Activated naive CD4-positive, alpha-beta T cell treated with anti-CD3 and anti-CD28 coated beads, Interleukin-2, amount 50 U/mL, for 72 hours (primary cell): ENCODE results near the gene CACNA1G. TPM values are rescaled to one million over a fixed set of nuclear protein-coding genes. Genes with fewer than 3 reads are reported as not detected.

Experiments used
- ATAC-seq, 2 donors: fragments of 150-1000 bp; cut with Tn5 transposase; 2 replicates each; pipeline ENCODE4 v1.10.0; 2021; ENCODE audit warnings: mild to moderate bottlenecking in 2 of 2, moderate library complexity in 2 of 2
- DNase-seq, 2 donors: peaks; one replicate each; pipeline ENCODE4 v3.0.0; 2021 to 2022; ENCODE audit warnings: low spot score in 2 of 2
- H3K27ac Mint-ChIP-seq, 2 donors: one replicate each; pipeline ENCODE4 v1.8.0; 2022; ENCODE audit warnings: mild to moderate bottlenecking in 2 of 2, mixed read lengths in 2 of 2
- H3K36me3 Mint-ChIP-seq, 2 donors: one replicate each; pipeline ENCODE4 v1.8.0; 2022; ENCODE audit warnings: mixed read lengths in 2 of 2
- H3K9me3 Mint-ChIP-seq, 2 donors: one replicate each; pipeline ENCODE4 v1.8.0; 2022; ENCODE audit warnings: mixed read lengths in 2 of 2
- total RNA-seq, 2 donors: library from RNA; stranded (reverse); gene quantifications; one replicate each; pipeline ENCODE4 v1.2.3, GENCODE V29; 2022

The CACNA1G gene
- total RNA-seq, 2 donors from 2014 or later: 0.14 TPM; not detected in 1

DNA sequence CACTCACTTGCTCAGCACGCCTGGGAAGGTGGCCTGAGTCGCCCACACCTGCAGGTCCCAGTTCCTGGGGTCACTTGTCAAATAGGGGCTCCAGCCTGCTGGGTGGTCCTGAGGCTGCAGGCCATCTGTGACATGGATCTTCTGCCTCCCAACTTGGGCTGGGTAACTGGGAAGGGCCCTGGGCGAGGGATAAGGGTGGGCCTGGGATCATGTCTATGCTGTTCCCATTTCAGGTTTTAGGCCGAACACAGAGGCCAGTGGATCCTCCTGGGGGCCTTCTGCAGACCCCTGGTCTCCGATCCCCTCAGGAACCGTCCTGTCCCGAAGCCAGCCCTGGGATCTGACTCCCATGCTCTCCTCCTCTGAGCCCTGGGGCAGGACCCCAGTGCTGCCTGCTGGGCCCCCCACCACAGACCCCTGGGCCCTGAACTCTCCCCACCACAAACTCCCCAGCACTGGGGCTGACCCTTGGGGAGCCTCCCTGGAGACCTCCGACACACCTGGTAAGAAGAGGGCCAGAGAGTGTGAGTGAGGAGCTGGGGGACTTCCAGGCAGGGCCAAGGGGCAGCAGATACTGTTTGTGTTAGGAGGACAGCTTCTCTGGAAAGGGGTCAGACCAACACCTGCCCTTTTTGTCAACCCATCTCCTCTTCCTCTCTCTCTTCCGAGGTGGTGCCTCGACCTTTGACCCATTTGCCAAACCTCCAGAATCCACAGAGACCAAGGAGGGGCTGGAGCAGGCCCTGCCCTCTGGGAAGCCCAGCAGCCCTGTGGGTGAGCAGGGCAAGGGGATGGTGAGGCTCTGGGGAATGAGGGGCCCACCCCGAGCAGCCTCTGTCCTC lies 19.7 kb upstream of the CACNA1G start:
- ATAC-seq: no peak
- DNase-seq: no peak
- Mint-ChIP-seq H3K9me3 (no peaks in the 10 kb centered on the region), H3K27ac (no peak overlapping the region), H3K36me3 (no peaks in the 10 kb centered on the region)

DNA sequence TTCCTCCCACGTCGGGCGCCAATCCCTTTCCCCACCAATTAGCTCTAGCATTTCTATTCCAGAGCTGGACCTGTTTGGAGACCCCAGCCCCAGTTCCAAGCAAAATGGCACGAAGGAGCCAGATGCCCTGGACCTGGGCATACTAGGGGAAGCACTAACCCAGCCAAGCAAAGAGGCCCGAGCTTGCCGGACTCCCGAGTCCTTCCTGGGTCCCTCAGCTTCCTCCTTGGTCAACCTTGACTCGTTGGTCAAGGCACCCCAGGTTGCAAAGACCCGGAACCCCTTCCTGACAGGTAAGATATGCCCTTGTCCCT lies 19.2 kb upstream of the CACNA1G start:
- no peak for DNase-seq
- ATAC-seq: no peak
- Mint-ChIP-seq H3K9me3 (no peaks in the 10 kb centered on the region), H3K36me3 (no peaks in the 10 kb centered on the region), H3K27ac (peak overlapping the region in 1 of 2 donors; percentile 29)

DNA sequence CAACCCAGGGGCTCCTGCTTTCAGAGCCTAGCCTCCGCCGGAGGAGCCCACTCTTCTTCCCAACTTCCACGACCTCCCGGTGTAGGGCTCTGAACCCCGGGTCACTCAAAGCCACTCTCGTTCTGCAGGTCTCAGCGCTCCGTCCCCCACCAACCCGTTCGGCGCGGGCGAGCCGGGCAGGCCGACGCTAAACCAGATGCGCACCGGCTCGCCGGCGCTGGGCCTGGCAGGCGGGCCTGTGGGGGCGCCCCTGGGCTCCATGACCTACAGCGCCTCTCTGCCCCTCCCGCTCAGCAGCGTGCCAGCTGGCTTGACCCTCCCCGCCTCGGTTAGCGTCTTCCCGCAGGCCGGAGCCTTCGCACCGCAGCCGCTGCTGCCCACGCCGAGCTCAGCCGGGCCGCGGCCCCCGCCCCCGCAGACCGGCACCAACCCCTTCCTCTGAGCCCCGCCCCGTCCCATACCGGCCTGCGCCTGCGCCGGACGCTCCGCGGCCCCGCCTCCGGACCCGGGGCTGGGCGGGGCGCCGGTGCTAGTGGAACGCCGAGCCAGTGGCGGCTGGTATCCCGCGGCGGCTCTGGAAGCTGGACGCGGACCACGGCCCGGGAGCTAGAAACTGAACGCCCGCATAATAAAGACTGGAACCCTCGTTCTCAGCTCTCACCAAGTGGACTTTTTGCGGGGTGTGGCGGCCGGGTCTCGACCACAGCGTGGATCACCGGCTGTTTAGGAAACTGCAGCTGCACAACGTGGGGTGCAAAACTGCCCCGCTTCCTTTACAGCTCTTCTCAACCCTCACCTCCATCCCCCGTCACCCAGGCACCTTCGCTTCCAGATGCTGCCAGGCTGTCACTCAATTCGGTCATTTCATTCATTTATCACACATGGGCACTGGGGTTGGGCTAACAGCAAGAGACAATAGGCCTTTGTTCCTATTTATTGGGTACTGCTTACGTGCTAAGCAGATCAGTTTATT lies 18.5 kb upstream of the CACNA1G start:
- DNase-seq (peak; percentile 92 to 93), ATAC-seq (peak; percentile 87 to 88)
- Mint-ChIP-seq H3K36me3 (no peaks in the 10 kb centered on the region), H3K9me3 (no peaks in the 10 kb centered on the region), H3K27ac (peak overlapping the region in 1 of 2 donors; percentile 29)

- H3K27ac Mint-ChIP-seq: no peak overlapping the region
- no peaks in the 10 kb centered on the region for H3K9me3 Mint-ChIP-seq
- no peak for ATAC-seq
- no peak for DNase-seq
- H3K36me3 Mint-ChIP-seq: no peaks in the 10 kb centered on the region
These were observed 17.4 kb upstream of the CACNA1G start for GRCh38 chr17:50542795-50543774.

DNA sequence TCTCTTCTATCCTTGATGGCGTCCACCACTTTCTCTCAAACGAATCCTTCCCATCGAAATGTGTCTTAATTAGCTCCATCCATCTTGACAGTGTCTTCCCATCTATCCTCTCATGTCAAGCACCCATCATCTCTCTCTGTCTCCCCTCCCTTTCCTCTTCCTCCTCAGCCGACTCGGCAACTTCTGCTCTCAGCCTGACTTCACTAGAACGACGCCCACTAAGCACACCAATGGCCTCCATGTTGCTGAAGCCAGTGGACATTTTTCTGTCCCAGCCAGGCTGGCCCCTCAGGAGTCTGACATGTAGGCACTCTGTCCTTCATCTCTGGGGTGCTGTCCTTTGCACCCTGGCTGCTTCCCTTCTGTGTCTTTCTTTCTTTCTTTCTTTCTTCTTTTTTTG lies 16.0 kb upstream of the CACNA1G start:
- H3K27ac Mint-ChIP-seq: no peak overlapping the region
- ATAC-seq: no peak
- H3K36me3 Mint-ChIP-seq: no peaks in the 10 kb centered on the region
- no peaks in the 10 kb centered on the region for H3K9me3 Mint-ChIP-seq
- DNase-seq: no peak

GRCh38 chr17:50545311-50545710 lies 15.2 kb upstream of the CACNA1G start:
- Mint-ChIP-seq H3K9me3 (no peaks in the 10 kb centered on the region), H3K27ac (no peak overlapping the region), H3K36me3 (no peaks in the 10 kb centered on the region)
- ATAC-seq: no peak
- DNase-seq: no peak

DNA sequence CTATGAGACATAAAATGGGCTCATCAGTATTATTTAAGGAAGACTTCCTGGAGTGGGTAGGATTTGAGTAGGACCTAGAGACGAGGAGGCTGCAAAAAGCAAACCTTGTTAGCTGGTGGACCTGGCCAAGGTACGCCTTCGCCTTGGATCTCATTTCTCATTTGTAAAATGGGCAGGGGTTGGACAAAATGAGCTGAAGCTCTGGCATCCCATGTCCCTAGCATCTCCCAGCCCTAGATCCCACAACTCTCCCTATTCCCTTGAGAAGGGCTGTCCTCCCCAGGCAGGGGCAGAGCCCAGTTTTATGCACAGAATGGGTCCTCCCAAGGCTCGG lies 13.8 kb upstream of the CACNA1G start:
- no peak for ATAC-seq
- H3K9me3 Mint-ChIP-seq: no peaks in the 10 kb centered on the region
- no peak overlapping the region for H3K27ac Mint-ChIP-seq
- no peaks in the 10 kb centered on the region for H3K36me3 Mint-ChIP-seq
- DNase-seq: no peak

DNA sequence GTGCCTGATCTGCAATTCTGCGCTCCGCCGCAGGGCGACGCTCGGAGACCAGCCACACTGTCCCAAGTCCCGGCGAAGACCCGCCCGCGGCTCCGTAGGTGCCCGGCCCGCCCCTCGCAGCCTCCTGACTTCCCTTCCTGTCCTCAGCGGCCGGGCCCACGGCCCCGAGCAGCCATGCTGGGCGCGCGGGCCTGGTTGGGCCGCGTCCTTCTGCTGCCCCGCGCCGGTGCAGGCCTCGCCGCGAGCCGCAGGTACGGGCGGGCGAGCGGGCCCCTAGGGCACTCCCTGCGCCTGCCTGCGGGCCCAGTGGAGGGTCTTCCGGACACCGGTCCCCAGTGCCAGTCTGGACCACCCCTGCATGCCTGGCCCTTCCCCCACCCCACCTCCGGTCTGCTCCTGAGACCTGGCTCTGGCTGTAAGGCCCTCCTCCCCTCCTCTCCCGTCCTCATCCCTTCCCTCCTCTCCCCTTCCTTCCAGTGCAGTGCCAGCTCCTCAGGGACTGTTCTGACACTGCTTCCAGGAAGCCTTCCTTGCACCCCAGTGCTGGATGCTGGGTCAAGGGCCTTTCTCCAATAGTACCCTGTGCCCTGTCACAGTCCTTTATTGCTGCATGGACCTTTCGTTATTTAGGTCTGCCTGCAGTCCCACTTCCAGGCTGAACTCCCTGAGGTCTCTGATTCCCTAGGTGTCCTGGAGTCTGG lies 13.3 kb upstream of the CACNA1G start, which contains the start of gene SPATA20:
Gene SPATA20, plus strand, starts transcription at position 140 of the 701 bp plus-strand sequence. Its CDS starts 35 bp downstream, at position 175.
- Mint-ChIP-seq H3K36me3 (no peaks in the 10 kb centered on the region), H3K27ac (peak within 1 kb of the TSS in 1 of 2 donors; percentile 60)

DNA sequence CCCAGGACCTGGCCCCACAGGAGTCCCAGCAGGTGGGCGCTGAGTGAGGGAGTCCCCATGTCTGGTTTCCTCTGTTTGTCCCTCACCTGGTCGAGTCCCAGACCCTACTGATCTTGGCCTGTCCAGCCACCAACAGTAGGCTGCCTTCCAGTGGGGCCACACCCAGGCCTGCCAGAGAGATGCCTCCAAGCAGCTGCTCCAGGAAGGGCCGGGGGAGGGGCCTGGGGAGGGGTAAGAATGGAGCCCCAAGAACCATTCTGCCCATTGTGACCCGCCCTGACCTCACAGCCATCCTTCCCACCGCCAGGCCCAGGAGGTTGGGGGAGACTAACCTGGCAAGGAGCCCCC lies 12.8 kb upstream of the CACNA1G start:
- ATAC-seq: no peak
- H3K27ac Mint-ChIP-seq: peak overlapping the region in 1 of 2 donors; percentile 60
- H3K9me3 Mint-ChIP-seq: no peaks in the 10 kb centered on the region
- DNase-seq: no peak
- no peaks in the 10 kb centered on the region for H3K36me3 Mint-ChIP-seq

More for the DNA sequence above, 13.3 kb upstream of the CACNA1G start, which contains the start of gene SPATA20:
- H3K9me3 Mint-ChIP-seq: no peaks in the 10 kb centered on the region
- ATAC-seq (peak; percentile 90 to 91), DNase-seq (peak; percentile 88 to 89)

DNA sequence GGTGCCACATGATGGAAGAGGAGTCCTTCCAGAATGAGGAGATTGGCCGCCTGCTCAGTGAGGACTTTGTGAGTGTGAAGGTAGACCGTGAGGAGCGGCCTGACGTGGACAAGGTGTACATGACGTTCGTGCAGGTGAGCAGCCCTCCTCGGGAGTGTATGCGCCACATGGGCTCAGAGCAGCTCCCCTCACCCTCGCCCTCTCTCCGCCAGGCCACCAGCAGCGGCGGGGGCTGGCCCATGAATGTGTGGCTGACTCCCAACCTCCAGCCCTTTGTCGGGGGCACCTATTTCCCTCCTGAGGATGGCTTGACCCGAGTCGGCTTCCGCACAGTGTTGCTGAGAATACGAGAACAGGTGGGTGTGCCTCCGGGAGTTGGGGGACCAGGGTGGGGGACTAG lies 11.7 kb upstream of the CACNA1G start:
- H3K9me3 Mint-ChIP-seq: no peaks in the 10 kb centered on the region
- ATAC-seq (no peak), DNase-seq (no peak)
- H3K27ac Mint-ChIP-seq: no peak overlapping the region
- H3K36me3 Mint-ChIP-seq: no peaks in the 10 kb centered on the region

- H3K27ac Mint-ChIP-seq: peak overlapping the region in 1 of 2 donors; percentile 69
- ATAC-seq (no peak), DNase-seq (no peak)
- no peaks in the 10 kb centered on the region for H3K9me3 Mint-ChIP-seq
- no peaks in the 10 kb centered on the region for H3K36me3 Mint-ChIP-seq
These were observed 11.1 kb upstream of the CACNA1G start for GRCh38 chr17:50549256-50549941.

DNA sequence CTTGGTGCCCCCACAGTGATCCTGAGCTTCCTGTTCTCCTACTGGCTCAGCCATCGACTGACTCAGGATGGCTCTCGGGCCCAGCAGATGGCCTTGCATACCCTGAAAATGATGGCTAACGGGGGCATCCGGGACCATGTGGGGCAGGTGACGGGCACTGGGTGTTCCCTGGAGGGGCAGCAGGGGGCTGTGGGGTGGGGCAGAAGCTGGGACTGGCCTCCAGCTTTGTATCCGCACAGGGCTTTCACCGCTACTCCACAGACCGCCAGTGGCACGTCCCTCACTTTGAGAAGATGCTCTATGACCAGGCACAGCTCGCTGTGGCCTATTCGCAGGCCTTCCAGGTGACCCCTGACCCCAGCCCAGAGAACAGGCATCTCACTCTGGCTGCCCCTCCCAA lies 10.5 kb upstream of the CACNA1G start:
- no peak for DNase-seq
- ATAC-seq: no peak
- Mint-ChIP-seq H3K36me3 (no peaks in the 10 kb centered on the region), H3K27ac (peak overlapping the region in 1 of 2 donors; percentile 69), H3K9me3 (no peaks in the 10 kb centered on the region)

GRCh38 chr17:50550661-50551432 lies 9.7 kb upstream of the CACNA1G start:
- H3K36me3 Mint-ChIP-seq: no peaks in the 10 kb centered on the region
- no peak overlapping the region for H3K27ac Mint-ChIP-seq
- H3K9me3 Mint-ChIP-seq: no peaks in the 10 kb centered on the region
- ATAC-seq: no peak
- no peak for DNase-seq

DNA sequence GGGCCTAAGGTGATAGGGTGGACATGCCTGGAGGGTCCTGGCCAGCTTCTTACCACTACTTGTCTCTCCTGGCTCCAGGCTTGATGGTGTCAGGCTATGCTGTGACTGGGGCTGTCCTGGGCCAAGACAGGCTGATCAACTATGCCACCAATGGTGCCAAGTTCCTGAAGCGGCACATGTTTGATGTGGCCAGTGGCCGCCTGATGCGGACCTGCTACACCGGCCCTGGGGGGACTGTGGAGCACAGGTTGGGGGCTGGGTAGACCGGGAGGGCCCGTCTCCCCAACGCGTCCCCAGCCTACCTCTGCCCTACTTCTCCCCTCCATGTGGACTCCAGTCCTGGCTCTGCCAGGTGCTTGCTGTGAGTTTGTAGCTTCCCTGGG lies 9.1 kb upstream of the CACNA1G start:
- Mint-ChIP-seq H3K36me3 (no peaks in the 10 kb centered on the region), H3K27ac (no peak overlapping the region), H3K9me3 (no peaks in the 10 kb centered on the region)
- ATAC-seq (no peak), DNase-seq (no peak)

GRCh38 chr17:50551884-50552283 lies 8.6 kb upstream of the CACNA1G start:
- DNase-seq (no peak), ATAC-seq (no peak)

More at GRCh38 chr17:50551884-50552283, 8.6 kb upstream of the CACNA1G start:
- H3K9me3 Mint-ChIP-seq: no peaks in the 10 kb centered on the region
- H3K27ac Mint-ChIP-seq: no peak overlapping the region
- H3K36me3 Mint-ChIP-seq: no peaks in the 10 kb centered on the region
